GM19324 (cell line): ENCODE data around the gene PCDH15.

Experiments used
- ATAC-seq: cut with Tn5 transposase; IDR thresholded peaks from one replicate; pipeline ENCODE4 v1.9.1; 2021; ENCODE audit warnings: mild to moderate bottlenecking, moderate library complexity; ENCODE audit not compliant: unreplicated experiment, low FRiP score

The PCDH15 gene

DNA sequence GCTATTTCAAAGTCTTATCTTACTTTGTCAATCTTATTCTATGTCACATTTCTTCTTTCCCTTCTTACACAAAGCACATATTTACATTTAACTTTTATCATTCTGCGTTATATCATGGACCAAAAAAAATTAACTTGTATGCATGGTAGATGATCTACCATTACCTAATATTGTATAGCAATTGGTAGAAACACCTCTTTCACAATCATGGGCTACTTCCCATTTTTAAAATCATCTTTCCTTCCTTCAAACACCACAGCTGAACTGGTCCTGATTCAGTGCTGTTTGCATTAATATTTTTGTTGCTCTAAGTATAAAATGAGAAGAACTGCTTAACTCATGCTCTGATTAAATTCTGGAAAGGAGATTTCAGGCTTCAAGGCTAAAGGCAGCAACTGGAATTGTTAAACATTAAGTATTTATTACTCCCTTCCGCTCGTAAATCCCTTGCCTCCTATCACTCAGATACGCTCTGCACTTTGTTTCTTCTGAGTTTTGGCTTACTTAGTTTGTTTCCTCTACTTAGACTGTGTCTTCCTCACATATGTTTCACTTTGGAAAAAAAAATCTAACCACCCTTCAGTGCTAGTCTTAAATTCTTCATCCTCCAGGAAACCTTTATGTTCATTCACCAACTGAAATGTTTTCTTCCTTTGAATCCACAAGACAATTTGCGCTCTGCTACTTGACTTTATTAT is 901.4 kb downstream of the PCDH15 start:
- ATAC-seq: no peak

DNA sequence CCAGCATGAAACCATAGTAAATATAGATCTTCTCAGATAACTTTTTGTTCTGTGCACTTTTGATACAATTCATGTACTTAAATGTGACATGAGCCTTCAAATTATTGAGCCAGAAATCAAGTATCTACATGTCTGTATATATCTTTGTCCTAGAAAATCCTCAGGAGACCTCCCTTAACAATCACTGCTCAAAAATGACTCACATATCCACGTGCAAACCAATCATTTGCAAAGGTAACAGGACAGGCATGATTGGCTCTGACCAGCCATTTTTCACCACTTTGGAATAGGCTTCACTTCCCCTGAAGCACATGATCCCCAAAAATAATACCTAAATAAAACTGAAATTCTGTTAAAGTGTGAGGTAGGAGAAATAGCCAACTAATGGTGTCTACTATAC is 902.5 kb downstream of the PCDH15 start:
- ATAC-seq: no peak

- no peak for ATAC-seq
Observed at GRCh38 chr10:53894145-53894544, 906.9 kb downstream of the PCDH15 start.

GRCh38 chr10:53893061-53893460 is 908.0 kb downstream of the PCDH15 start:
- no peak for ATAC-seq

- no peak for ATAC-seq
Observed at GRCh38 chr10:53886325-53887300, 914.4 kb downstream of the PCDH15 start.

DNA sequence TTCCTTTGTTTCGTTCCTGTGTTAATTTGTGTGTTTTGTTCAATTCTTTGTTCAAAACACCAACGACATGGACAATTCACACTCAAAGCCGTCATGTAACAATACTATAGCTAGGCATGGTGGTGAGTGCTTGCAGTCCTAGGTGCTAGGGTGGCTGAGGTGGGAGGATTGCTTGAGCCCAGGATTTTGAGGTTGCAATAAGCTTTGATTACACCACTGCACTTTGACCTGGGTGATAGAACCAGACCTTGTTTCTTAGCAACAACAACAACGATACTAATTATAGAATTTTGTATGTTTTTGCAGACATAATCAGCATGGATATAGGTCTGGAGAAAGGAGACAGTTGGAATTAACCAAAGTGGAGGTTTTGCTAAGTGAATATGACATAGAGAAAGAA is 936.2 kb downstream of the PCDH15 start:
- ATAC-seq: no peak

GRCh38 chr10:53852450-53853175 is 948.4 kb downstream of the PCDH15 start:
- ATAC-seq: no peak

DNA sequence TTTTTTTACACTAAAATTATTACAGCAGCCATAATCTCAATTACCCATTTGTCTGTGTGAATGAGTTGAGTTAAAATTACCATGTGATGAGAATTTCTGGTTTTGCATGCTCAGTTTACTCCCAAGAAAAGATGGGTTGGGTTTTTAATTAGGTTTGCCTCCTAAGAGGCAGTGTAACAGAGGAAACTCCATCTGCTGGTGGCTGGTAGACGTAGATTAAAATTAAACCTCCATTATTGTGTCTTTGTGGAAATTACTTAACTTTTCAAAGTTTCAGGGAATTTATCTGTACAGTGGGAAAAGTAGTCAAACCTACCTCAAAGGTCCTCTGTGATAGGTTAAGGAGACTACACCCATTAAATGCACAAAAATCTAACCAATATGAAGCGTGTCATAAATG is 954.2 kb downstream of the PCDH15 start:
- no peak for ATAC-seq

- no peak for ATAC-seq
Observed at GRCh38 chr10:53843736-53844362, 957.2 kb downstream of the PCDH15 start.

DNA sequence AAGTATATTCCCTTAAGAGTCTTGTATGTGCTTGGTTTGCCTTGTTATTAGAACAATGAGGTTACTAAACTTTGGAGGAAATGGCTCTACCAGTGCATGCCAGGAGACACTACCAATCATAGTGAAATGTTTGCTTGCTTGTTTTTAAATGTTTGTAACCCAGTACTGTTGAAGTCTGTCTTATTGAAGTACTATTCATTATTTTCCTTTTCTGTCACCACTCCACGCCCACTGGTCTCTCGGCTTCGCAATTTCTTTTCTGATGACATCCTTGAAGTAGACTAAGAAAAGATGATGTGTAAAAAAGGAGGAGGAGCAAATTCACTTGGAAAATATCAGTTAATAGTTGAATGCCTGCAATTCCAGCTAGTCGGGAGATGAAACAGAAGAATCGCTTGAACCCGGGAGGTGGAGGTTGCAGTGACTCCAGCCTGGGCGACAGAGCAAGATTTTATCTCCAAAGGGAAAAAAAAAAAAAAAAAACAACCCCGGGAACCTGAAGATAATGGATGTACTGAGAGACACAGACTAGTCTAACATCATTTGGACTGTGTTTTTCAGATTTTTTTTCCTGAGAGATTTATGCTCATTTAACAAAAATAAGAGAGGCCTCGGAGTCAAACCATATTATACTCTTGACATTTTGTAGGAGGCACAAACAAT is 959.4 kb downstream of the PCDH15 start:
- no peak for ATAC-seq

GRCh38 chr10:53840653-53841052 is 960.4 kb downstream of the PCDH15 start:
- ATAC-seq: no peak

GRCh38 chr10:53839440-53840039 is 961.5 kb downstream of the PCDH15 start:
- no peak for ATAC-seq

- no peak for ATAC-seq
Observed at GRCh38 chr10:53836638-53837037, 964.4 kb downstream of the PCDH15 start.

DNA sequence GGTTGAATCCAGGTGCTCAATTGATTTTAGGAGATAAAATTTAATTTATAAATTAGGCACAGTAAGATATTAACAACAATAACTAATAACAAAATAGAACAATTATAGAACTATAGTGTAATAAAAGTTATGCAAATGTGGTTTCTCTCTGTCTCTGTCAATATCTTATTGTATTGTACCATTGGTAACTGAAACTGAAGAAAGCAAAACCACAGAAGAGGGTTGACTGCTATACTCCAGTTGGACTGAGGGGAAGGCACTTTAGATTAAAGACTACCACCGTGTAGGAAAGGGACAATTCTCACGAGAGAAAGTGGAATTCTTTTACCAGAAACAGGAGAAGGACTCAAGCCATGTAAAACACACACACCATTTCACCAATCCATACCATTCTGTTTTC is 967.1 kb downstream of the PCDH15 start:
- ATAC-seq: no peak

DNA sequence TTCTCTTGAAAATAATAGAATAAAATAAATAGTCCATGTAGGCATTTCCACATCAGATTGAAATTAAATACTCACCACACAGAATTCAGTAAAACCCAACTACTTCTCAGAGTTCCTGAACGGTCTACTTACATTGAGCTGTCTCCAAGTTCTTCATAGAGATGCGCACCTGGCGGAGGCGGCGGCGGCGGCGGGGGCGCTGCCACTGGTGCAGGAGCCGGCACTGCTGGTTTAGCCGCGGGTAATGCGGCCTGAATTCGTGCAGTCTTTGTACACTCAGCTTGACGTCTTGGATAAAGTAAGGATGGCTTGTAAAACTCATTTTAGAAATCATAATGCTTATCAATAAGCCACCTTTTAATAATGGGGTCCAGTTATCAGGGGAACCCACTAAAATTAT is 973.8 kb downstream of the PCDH15 start:
- no peak for ATAC-seq

DNA sequence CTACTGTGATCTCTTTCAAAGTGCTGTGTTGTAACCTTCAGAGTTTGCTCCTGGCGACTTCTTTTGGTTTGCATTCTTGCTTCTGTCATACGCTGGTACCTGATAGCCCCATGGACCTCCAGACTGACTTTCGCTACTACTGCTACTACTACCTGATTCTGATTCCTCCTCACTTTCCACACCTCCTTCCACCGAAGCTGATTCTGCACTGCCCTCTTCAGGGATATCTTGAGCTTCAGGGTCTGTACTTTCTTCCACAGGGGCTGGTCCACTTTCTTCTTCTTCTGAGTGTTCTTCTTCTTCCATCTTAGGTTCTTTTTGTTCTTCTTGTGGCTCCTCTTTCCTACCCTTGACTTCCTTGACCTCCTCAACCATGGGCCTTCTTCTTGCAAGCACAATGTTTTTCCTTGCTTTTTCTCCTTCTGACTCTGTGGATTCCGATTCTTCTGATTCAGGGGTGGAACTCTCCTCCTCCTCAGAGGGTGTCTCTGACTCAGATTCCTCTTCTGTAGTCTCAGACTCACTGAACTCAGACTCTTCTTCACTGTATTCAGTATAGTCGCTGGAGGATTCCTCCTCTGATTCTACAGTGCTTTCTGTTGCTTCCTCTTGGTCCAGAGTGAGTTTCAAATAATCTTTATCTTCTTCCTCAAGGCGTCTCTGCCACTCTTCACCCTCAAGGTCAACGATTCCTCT is 992.2 kb downstream of the PCDH15 start:
- ATAC-seq: no peak

DNA sequence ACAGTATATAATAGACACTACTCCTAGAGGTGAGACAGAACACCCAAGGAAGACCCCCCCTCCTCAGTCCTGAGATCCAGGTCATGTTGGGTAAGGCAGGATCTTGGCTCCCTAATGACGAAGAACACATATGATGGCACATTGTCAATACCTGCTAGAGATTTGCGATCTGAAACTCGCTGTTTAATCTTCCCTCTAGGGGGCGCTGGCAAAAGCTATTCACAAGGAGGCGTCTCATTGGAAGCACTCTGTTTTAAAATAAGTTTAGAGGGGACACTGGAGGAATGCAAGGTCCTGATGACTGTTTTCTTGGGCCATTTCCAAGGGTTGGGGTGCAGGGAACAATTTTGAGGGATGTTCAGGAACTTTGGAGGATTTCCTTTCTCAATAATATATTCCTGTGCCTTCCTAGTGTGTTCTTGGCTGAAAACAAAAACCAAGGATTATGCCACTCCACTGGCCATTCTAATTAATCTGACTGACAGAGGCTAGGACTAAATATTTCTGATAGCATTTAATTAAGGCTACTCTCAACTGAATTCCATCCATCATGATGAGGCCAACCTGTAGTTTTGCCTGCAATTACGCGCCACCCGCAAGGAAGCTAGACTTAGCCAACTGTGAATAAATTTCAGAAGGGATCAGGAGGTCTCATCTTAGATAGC is 1014.7 kb downstream of the PCDH15 start:
- no peak for ATAC-seq

GRCh38 chr10:53771701-53772100 is 1029.3 kb downstream of the PCDH15 start:
- ATAC-seq: no peak

DNA sequence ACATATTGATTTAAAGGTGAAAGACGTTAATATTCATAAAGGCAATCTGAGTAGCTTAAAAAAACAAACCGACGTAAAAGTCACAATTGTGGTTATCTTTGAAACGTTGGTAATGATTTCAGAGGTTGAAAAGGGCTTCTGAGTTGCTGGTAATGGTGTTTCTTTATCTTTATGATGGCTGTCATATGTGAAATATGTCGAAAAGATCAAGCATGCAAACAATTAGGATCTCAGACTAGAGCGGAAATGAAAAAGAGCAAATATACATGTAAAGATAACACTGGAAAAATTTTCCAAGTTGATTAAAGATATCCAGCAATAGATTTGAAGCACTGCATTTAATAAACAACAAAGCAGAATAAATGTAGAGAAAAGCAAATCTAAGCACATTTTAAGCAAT is 1030.1 kb downstream of the PCDH15 start:
- no peak for ATAC-seq
